HG03095 (cell line): ENCODE data around the gene ZNF394.
"Not testable (repeated sequence)": the region's sequence is repeated elsewhere in the genome, so short reads cannot be mapped to it uniquely, and the experiment has no call there.

Experiments
- ATAC-seq: cut with Tn5 transposase; IDR thresholded peaks from one replicate; pipeline ENCODE4 v1.9.1; 2021; ENCODE audit warnings: moderate library complexity; ENCODE audit not compliant: unreplicated experiment

ZNF394 gene

DNA sequence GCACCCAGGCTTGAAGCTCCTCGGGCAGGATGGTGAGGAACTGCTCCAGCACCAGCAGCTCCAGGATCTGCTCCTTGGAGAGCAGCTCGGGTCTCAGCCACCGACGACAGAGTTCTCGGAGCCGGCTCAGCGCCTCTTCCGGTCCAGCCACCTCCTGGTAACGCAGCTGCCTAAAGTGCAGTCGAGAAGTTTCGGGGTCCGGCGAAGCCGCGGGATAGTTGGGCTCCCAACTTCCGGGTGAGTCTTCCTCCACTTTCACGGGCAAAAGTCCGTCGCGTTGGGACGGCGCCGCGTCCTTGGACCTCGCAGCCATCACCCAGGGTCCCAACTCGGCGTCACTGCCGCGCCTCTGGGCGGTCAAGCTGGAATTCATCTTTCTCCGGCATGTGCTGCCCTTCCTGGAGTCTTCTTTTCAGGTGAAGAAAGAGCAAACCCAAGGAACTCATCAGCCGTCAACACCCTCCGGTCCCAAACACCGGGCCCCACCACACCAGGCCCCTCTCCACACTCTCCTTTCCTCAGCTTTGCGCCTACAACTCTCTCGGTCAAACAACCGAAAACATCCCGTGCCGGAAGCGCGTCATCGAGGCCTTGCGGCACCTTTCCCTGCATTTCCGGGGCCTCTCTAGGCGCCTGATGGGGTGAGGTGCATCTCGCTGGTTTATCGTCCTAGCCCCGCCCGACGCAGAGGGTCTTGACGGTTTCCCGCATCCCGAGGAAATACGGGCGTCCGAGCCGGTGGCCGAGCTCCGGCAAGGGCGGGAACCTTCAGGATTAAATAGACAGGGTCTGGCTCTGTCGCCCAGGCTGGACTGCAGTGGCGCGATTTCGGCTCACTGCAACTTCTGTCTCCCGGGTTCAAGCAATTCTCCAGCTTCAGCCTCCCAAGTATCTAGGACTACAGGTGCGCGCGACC is at the start of gene ZNF394:
Gene ZNF394 (minus strand): TSS at position 561 of the 916 bp plus-strand sequence. CDS start 188 bp downstream, at position 373.
- ATAC-seq = peak; percentile 38

DNA sequence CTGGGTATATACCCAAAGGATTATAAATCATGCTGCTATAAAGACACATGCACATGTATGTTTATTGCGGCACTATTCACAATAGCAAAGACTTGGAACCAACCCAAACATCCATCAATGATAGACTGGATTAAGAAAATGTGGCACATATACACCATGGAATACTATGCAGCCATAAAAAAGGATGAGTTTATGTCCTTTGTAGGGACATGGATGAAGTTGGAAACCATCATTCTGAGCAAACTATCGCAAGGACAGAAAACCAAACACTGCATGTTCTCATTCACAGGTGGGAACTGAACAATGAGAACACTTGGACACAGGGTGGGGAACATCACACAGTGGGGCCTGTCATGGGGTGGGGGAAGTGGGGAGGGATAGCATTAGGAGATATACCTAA is 49.5 kb upstream of the ZNF394 start:
- ATAC-seq = not testable (repeated sequence)

DNA sequence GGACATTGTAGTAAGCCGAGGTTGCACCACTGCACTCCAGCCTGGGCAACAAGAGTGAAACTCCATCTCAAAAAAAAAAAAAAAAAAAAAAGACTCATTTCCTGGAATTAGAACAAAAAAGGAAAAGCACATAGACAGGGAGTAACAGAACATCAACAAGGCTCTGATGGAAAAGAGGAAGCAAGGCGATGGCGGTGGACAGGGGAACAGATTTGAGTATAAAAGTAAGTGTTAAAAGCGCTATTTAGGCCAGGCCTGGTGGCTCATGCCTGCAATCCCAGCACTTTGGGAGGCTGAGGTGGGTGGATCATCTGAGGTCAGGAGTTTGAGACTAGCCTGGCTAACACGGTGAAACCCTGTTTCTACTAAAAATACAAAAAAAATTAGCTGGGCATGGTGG is 45.2 kb upstream of the ZNF394 start:
- ATAC-seq = not testable (repeated sequence)

DNA sequence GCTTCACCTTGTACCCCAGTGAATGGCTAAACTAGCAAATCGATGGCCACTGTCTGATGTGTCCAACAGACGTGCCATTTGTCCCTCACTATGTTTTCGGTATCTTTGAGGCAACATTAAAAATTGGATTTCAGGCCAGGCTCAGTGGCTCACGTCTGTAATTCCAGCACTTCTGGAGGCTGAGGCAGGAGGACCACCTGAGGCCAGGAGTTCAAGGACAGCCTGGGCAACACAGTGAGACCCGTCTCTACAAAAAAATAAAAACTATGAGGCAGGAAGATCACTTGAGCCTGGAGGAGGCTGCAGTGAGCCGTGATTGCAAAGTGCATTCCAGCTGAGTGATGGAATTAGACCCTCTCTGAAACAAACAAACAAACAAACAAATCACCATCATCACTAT is 43.8 kb upstream of the ZNF394 start:
- ATAC-seq = no peak

DNA sequence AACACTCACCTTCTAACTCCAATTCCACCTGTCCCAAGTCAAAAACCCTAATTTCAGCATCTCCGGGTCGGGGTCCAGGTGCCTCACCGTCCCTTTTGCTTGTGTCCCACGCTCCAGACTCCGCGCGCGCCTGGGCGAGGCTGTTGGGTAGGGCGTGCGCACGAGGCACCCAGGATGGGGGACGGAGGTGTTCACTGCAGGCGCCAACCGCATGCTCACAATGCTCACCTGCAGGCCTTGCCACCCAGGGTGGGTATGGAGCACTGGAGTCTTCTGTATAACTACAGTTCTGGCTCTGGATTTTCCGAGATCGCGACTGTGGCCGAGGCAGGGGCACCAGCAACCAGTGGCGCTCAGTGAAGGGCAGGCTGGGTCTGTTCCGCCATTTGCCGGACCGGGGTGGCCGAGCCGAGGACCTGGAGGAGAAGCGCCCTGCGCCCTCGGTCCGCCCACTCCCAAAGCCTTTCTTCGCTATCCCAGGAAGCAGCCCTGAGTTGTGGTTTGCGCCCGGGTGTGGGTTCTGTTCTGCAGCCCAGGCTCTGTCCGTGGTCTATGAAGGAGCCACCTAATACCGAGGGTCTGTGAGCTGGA is 43.1 kb upstream of the ZNF394 start:
- ATAC-seq = no peak

DNA sequence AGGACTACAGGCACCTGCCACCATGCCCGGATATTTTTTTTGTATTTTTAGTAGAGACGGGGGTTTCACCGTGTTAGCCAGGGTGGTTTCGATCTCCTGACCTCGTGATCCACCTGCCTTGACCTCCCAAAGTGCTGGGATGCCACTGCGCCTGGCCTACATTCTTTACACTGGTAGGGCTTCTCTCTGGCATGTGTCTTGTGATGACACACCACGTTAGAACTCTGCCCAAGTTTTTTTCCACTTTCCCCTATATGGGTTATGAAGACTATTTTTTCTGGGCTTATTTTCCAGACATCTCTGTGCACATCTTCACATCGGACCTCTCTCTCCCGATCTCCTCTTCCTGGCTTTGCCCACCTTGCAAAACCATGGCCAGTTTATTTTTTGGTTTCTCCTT is 41.1 kb upstream of the ZNF394 start:
- no peak for ATAC-seq

DNA sequence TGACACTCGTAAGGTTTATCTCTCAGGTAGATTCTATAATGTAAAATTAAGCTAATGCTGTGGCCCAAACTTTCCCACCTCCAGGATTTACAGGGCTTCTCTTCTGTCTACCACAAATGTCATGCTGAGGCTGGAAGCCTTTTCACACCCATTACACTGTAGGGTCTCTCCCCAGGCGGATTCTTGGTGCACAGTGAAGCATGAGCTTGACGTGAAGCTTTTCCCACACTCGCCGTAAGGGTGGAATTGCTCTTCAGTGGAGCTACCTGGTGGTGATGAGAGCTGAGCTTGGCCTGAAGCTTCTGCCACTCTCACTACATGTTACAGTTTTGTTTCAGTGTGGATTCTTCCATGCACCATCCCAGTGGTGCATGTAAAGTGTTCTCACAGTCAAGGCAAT is 40.5 kb upstream of the ZNF394 start:
- no peak for ATAC-seq

DNA sequence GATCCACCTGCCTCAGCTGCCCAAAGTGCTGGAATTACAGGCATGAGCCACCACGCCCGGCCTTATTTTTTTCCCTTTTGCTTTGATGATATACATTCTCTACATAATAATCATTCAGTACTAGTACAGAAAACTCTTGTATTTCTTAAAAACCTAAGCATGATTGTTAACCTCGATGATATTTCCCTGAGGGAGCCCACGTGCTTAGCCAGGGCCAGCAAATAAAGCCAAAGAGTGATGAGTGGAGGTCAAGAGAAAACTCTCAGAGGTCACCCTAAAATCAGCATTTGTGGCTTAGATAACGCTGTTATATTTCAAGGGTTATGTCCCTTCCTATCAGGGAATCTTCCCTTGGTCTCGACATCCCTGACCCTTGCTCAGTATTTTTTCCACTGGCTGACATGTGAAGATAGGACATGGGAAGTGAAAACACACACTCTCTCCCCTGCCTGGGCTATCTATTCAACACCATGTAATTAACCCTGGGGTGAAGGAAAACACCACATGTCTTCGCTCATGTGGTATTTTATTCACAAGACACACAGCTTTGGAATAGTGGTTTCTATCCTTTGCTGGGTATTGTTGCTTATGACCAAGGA is 39.2 kb upstream of the ZNF394 start:
- ATAC-seq = no peak

DNA sequence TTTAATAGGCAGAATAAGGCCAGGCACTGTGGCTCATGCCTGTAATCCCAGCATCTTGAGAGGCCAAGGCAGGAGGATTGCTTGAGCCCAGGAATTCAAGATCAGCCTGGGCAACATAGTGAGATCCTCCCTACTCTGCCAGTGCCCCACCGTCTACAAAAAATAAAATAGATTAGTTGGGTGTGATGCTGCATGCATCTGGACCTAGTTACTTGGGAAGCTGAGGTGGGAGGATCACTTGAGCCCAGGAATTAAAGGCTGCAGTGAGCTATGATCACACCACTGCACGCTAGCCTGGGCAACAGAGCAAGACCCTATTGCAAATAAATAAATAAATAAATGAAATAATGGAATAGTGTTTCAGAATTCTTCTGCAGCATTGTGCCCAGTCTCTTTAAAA is 35.6 kb upstream of the ZNF394 start:
- ATAC-seq = no peak

DNA sequence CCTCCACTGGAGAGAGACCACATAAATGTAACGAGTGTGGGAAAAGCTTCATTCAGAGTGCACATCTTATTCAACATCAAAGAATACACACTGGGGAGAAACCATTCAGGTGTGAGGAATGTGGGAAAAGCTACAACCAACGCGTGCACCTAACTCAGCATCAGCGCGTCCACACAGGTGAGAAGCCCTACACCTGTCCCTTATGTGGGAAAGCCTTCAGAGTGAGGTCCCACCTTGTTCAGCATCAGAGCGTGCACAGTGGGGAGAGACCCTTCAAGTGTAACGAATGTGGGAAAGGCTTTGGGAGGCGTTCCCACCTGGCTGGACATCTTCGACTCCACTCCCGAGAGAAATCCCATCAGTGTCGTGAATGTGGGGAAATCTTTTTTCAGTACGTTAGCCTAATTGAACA is 31.3 kb upstream of the ZNF394 start:
- ATAC-seq = no peak

DNA sequence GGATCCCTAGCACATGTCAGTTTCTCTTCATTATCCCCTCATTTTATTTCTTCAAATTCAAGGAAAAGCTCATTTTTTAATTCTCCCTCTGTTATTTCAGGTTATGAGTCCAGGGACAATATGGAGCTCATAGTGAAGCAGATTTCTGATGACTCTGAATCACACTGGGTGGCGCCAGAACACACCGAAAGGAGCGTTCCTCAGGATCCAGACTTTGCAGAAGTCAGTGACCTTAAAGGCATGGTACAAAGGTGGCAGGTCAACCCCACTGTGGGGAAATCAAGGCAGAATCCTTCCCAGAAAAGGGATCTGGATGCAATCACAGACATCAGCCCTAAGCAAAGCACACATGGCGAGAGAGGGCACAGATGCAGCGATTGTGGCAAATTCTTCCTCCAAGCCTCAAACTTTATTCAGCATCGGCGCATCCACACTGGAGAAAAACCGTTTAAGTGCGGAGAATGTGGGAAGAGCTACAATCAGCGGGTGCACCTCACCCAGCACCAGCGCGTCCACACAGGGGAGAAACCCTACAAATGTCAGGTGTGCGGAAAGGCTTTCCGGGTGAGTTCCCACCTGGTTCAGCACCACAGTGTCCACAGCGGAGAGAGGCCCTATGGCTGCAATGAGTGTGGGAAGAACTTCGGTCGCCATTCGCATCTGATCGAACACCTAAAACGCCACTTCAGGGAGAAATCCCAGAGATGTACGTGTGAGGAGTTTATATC is 25.8 kb upstream of the ZNF394 start:
- ATAC-seq = no peak

DNA sequence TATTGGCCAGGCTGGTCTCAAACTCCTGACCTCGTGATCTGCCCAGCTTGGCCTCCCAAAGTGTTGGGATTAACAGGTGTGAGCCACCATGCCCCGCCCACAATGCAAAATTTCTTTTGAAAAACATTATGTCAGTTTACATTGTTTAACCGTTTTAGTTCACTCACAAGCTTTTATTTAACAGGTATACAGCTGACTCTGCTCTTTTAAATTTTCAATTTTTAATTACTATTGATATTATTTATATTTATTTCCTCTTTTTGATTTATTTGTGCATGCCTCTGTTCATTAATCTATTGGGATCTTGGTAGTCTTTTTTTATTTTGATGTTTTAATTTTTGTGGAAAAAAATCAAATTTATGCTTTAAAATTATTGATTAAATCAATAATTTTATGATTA is 21.3 kb upstream of the ZNF394 start:
- ATAC-seq = no peak

DNA sequence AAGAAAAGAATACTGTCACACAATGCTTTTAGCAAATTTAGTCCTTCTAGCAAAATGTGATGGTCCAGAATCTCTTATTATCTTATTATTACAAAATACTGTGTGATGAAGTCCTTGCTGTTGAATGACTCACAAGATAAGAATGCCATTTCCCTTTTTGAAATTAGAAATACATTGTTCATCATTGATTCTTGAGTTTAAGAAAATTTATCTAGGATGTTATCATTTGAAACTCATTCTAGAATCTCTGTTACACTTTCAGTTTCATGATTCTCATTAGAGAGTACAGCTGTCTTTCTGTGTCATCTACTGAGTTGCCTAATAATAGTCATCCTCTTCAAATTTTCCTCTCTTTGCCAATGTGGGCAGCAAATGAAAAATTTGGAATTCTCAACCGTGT is 14.0 kb upstream of the ZNF394 start:
- ATAC-seq = no peak

DNA sequence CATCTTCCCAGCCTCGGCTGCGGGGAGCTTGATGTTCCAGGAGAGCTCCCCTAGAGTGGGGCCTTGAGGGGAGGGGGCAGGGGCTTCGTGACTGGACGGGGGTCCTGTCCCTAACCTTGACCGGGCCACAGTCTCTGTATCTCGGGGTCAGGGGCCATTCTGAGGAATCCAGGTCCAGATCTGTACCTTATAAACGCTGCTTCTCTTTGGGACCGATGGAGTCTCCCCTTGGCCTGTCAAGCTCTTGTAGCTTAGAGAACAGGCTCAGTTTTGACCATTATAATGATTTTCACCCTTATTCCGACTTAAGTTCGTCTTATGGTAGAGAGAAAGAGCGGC is 5.2 kb upstream of the ZNF394 start:
- no peak for ATAC-seq

DNA sequence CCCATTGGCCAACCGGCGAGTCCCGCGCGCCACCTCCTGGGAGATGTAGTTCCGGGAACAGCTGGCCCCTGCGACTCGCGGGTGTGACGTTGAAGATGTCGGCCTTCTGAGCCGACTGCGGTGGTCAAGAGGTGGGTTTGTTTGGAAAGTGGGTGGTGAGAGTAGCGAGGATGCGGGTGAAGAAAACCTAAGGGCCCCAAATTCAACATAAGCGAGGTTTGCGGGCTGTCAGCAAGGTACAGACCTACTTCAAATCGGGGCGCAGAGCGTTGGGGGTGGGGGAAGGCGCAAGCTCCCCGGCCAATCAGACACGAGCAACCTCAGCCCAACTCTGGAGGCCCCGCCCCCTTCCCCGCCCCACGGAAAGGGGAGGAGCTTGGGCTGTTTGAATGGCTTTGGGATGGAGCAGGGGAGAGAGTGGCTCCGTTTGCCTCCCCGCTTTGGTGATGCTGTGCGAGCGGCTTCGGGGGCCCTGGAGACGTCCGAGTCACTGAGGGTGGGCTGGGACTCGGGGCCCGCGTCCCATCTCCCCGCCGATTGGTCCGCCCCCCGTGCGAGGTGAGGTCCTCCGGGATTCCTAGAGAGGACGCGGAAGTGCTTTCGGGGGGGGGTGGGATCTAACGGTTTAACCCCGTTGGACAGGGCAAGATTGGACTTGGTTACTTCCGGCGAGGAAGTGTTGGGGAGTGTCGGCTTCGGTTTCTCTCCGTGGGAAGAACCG is 4.7 kb upstream of the ZNF394 start, which contains the start of gene ZKSCAN5:
Gene ZKSCAN5 (plus strand): TSS at position 60 of the 721 bp plus-strand sequence. CDS start 1,383 bp downstream, outside the sequence.
- ATAC-seq = peak; percentile 81

DNA sequence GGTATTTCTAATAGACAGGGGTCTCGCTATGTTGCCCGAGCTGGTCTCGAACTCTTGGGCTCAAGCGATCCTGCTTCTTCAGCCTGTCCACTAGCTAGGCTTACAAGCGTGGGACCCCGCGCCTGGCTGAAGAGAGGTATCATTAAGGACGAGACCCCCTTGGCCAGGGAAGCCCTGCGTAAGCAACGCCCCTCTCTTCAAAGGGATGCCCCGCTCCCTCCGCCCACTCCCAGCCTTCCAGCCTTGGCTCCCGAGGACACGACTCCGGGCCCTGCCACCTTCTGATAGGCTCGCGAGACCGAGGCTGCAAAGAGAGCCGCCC is 4.2 kb upstream of the ZNF394 start:
- ATAC-seq = no peak

DNA sequence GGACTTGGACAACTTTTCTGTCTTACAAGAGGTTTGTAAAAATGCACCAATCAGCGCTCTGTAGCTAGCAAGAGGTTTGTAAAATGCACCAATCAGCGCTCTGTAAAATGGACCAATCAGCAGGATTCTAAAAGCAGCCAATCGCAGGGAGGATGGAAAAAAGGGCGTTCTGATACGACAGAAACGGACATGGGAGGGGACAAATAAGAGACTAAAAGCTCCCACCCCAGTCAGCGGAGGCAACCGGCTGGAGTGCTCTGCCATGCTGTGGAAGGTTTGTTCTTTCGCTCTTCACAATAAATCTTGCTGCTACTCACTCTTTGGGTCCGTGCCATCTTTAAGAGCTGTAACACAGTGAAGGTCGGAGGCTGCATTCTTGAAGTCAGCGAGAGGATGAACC is 1.2 kb upstream of the ZNF394 start:
- not testable (repeated sequence) for ATAC-seq

DNA sequence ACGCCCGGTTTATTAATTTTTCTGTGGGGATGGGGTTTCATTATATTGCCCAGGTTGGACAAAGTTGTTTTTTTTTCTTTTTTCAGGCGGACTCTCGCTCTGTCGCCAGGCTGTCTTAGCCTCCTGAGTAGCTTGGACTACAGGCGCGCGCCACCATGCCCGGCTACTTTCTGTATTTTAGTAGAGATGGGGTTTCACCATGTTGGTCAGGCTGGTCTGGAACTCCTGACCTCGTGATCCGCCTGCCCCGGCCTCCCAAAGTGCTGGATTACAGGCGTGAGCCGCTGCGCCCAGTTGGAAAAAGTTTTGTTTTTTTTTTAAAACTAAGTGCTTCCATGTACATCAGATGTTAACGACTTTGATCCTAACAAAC is 542 bp upstream of the ZNF394 start:
- no peak for ATAC-seq

DNA sequence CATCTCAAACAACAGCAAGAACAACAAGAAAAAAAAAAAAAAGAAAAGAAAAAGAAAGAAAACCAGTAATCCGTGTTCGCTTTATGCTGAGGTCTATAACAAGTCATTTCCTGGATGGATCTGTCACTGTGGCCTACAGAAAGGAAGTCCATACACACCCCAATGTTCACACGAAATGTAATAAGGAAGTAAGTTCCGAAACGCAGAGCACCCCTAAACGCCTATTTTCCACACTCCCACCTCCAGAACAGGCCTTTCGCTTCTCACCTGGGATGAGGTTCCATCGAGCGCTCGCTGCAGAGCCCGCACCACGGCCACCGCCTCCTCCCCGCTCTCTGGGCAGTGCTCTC is 735 bp downstream of the ZNF394 start:
- peak; percentile 18 for ATAC-seq

DNA sequence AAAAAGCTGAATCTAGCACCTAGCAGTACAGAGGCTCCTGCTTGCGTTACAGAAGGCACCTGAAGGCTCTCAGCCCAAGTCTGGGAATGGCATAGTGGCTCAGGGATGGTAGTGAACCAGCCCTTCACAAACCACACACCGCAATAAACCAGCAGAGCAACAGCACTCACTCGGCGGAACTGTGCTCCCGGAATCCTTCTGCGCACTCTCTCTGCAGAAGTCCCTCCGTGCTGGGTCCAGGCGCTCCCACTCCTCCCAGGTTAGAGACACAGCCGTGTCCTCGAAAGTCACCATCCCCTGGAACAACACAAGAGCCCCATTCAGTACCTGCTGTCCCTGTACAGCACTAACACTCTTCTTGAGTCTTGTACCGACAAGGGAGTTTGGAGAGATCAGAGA is 1.5 kb downstream of the ZNF394 start:
- ATAC-seq = no peak
